HL-60/S4 treated with phorbol 12-myristate 13-acetate at 8.2 ng/mL for 4 days and 3 days (cell line): Measurements from ENCODE around the gene CBX4.

ENCODE experiments used
- in situ Hi-C: fragments of 300-500 bp; cut with MboI; formaldehyde crosslinking; loops from 2 replicates; pipeline ENCODE4 v1.15.0; 2022; ENCODE audit warnings: low sequenced_read_pairs

The CBX4 gene

DNA sequence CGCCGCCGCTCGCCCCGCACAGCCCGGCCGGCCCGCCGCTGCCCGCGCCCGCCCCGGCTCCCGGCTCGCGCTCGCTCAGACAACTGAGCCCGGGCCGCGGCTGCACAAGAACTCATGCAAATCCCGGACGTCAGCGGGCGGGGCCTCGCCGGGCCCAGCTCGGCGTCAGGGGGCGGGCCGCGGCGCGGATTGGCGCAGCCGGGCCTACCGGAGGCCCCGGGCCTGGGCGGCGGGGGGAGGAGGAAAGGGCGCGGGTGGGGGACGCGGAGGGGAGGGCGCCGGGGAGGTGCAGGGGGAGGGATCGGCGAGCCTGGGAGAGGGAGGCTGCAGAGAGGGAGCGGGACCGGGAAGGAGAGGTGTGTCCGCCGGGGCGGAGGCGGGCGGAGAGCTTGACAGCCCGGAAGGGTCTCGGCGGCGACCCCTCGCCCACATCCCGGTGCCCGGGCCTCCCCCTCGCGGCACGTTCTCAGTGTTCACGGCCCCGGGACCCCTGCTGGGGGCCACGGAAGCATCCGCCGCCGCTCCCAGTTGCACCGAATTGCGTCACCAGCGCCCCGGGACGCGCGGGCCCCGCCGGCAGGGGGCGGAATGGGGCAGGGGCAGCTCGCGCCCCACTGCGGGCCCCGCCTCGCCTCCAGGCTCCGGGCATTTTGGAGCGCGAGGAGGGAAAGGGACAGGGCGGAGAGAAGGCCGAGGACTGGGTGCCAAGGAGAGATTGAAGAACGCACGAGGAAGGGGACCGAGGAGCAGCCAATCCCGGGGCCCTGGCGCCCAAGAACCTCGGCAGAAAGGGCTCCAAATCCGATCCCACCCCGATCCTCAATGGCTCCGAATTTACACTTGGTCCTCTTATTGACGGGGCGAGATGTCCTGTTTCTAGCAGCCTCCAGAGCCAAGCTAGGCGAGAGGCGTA, at the start of gene CBX4:
Gene CBX4 (minus strand): TSS at position 85 of the 913 bp plus-strand sequence. CDS start 189 bp downstream, outside the sequence.
- in situ Hi-C loops, result no loop called here

DNA sequence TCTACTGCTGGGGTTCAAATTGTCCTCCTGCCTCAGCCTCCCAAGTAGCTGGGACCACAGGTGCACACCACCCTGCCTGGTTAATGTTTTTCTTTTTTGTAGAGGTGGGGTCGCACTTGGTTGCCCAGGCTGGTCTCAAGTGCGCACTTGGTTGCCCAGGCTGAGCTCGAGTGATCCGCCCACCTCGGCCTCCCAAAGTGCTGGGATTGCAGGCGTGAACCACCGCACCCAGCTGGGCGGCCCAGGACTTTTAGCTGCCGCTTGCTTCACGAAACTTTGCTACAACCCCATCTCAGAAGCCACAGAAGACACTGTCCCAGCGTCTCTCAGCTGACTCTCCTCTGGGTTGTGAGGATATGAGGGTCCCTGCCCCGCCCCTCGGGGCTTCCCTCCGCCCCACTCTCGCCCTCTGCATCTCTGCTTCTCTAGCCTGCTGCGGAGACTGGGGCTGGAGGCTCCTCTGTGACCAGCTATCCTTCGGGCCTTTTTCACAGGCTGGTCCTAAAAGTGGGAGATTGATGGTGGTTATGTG, 48.8 kb upstream of the CBX4 start:
- in situ Hi-C loops, result no loop called here

DNA sequence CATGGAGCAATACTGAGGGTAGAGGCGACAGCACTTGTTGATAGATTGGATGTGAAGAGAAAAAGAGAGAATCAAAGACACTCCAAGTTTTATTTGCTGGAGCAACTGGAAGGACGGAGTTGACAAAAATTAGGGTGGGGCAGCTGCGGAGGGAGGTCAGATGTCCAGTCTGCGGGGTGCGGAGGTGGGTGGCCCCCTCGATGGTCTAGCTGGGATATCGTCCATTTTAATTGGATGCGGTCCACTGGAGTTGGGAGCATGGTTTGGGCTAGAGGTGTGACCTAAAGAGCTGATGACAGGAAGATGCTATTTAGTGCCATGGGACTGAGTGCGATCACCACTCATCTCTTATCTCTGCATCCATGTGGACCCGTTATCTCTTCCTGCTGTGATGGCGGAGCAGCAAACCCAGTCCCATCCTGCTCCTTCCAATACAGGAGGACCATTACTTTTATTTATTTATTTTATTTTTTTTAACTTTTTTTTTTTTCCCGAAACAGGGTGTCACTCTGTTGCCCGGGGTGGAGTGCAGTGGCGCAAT, 48.3 kb upstream of the CBX4 start:
- in situ Hi-C loops, result no loop called here

DNA sequence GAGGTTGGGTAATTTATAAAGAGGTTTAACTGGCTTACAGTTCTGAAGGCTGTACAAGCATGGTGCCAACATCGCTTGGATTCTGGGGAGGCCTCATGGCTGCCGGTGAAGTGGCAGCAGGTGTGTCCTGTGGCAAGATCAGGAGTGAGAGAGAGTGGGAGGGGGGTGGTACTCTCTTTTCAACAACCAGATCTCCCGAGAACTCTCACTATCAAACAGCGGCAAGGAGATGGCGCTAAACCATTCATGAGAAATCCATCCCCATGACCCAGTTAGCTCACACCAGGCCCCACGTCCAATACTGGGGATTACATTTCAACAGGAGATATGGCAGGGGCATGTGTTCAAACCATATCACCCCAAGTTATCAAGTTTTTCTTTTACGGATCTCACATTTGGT, 44.0 kb upstream of the CBX4 start:
- in situ Hi-C loops, result no loop called here

DNA sequence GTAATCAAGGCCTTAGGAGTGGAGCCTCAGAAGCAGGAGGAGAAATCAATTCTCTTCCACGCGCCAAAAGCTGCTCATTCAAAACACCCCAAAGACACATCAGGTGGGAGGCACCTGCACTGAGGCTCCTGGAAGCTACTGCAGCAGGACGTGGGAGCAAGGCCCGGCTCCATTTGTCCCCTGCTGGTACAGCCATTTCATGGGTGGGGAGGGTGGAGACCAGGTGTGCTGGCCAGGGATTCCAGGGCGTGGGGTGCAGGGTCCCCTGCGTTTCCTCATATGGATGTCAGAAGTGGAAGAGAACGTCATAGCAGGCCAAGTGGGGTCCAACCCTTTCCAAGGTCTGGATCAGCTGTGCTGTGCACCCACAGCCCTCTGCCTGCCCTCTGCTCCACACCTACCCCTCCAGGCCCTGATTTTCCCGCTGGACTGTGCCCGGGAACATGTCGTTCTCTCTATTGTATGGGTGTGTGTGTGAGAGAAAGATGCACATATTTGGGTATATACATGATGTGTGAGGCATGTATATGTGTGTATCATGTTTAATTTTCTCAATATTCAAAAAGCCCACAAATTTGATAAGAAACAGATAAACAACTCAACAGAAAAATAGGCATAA, 39.2 kb upstream of the CBX4 start:
- in situ Hi-C loops, result no loop called here

DNA sequence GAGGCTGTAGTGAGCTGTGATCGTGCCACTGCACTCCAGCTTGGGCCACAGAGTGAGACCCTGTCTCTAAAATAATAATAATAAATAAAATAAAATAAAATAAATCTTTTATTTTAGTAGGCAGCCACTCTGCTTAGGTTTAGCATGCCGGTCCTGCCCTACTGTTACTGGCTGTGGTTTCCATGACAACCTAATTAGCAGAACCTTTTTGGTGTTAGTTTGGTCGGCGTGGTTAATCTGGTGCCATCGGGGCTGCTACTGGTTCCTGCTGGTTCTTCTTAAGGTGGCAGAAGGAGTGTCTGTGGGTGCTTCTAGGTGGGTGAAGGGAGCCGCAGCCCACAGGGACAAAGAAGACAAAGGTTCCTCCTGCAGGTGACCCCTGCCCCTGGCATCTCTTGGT, 37.8 kb upstream of the CBX4 start:
- in situ Hi-C loops, result no loop called here

DNA sequence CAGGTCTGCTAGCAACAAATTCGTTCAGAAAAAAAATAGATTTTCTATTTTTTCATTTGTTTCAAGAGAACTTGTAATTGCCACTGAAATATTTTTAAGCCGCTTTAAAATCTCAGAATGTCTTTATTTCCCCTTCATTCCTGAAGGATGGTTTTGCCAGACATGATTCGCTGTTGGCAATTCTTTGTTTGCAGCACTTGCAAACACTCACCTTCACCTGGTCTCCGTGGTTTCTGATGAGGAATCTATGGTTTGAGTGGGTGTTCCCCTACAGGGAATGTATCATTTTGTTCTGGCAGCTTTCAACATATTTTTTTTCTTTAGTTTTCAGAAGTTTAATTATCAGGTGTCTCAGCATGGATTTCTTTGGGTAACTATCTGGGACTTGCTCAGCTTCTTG, 36.3 kb upstream of the CBX4 start:
- in situ Hi-C loops, result no loop called here

DNA sequence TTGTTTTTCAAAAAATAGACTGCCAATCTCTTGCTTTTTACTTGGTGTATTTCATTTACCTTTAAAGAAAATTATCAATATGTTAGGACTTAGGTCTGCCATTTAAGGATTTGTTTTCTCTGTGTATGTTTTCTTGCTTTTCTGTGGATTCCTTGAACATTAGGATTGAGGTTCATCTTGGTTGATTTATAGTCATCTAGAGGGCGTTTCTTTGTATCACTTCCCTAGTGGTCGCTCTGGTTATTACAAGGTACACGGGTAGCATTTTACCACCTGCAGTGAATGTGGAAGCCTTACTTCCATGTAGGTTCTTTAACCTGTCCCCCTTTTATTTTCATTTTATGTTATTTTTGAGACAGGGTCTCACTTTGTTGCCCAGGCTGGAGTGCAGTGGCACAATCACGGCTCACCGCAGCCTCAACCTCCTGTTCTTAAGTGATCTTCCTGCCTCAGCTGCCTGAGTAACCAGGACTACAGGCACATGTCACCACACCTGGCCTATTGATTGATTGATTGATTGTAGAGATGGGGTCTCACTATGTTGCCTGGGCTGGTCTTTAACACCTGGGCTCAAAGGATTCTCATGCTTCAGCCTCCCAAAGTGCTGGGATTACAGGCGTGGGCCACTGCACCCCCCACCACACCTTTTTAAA, 35.2 kb upstream of the CBX4 start:
- in situ Hi-C loops, result no loop called here

DNA sequence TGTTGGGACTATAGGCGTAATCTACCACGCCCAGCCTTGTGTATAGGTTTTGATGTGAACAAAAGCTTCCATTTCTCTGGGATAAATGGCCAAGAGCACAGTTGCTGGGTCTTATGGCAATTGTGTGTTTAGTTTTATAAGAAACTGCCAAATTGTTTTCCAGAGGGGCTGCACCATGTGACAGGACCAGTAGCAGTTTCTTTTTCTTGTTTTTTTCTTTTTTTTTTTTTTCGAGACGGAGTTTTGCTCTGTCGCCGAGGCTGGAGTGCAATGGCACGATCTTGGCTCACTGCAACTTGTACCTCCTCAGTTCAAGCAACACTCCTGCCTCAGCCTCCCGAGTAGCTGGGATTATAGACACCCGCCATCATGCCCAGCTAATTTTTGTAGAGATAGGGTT, 34.3 kb upstream of the CBX4 start:
- in situ Hi-C loops, result no loop called here

DNA sequence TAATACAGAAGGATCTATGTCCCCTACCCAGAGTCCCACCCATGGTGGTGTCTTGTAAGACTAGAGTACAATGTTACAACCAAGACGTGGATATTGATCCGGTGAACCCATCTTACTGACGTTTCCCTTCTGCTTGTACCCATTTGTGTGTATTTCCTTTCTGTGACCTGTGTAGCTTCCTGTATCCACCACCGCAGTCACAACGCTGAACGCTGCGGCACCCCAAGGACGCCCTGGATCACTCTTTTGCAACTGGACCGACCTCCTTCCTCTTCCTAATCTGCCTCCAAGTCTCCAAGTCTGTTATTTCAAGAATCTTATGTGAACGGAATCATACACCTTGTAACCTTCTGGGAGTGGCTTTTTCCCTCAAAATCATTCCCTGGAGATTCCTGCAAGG, 33.5 kb upstream of the CBX4 start:
- in situ Hi-C loops, result no loop called here

DNA sequence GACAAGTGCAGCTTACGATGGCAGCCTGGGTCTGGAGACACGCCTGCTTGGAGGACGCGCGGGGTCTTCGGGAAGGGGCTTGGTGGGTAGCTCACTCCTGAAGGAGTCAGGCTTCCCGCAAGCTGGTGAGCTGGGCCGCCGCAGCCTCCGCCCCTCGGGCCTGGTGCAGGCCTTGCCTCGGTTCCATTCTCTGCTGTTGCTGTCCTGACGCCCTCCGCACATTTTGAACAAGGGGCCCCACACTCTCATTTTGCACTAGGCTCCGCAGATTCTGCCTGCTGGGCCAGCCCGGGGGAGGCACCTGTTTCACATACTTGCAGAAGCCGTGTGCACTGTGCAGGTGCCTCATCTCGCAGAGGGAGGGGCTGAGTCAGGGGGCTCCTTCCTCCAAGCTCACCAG, 31.9 kb upstream of the CBX4 start:
- in situ Hi-C loops, result no loop called here

DNA sequence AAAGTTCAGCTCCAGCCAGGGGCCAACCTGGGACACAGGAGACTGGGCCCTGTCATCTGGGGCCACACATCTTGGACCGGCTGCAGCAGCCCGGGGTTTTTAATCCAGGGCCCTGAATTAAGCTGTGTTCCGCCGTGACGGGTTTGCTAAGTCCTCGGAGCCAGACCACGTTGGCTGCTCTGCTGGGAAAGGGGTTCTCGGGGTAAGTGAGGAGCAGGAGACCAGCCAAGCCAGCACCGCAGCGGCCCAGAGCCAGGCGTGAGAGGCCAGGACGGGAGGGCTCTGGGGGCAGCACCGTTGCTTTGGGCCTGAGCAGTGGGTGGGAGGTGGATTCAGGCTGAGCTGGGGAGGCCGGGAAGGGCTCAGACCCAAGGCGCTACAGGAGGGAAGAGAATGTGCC, 31.3 kb upstream of the CBX4 start:
- in situ Hi-C loops, result no loop called here

DNA sequence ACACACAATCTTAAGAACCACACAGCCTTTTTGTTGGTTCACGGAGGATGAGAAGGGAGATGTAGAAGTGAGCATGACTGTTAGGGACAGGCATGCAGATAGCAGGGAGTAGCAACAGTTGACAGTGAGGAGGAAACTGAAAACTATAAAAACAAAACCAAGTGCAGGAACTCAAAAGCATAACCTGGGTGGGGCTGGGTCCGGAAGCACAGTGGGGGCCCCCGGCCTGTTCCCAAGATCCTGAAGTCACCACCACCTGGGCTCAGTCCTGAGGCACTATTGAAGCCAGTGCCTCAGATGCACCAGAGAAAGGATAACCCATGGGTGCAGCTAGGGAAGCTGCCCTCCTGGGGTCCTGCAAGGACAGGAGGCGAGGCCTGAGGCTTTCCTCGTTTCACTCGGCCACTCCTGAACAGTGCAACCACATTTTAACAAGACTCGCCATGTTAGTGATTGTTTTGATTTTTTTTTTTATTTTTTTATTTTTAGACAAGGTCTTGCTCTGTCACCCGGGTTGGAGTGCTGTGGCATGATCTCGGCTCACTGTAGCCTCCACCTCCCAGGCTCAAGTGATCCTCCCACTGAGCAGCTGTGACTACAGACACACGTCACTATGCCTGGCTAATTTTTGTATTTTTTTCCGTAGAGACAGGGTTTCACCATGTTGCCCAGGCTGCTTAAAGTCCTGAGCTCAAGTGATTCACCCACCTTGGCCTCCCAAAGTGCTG, 27.7 kb upstream of the CBX4 start:
- in situ Hi-C loops, result no loop called here

DNA sequence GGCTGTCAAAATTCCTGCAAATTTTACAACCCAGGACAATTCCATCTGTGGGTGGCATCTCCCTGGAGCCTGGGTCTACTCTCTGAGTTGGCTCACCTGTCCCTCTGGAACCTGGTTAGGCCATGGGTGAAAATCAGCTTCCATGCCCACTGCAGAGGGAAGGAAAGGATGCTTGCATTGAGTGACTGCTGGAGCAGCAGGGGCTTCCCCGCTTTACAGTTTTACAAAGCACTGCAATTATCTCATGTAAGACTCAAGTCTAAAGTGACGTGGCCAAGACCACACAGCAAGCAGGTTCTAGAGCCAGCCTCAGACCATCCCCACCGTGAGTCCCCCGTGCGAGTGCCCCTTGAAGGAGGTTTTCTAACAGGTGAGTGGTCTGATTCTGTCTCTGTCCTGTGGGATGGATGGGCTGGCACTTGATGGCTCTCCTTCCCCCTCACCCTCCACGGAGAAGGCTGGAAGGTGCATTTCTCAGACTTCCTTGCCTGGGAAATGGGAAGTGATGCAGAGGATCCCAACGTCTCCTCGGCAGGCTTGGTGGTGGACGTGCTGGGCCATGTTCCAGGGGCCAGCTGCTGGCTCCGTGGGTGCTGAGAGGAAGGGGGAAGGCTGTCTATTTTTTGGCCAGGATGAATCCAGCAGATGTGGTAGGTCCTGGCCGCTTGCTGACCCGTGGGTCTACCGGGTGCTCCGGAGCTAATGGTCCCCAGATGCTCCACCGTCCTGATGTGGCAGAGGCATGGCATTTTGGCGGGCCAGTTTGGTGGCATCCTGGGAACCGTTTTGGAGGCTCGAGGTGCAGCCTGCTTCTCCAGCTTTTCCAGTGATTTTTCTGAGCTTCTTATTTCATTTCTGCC, 26.3 kb upstream of the CBX4 start:
- in situ Hi-C loops, result no loop called here

DNA sequence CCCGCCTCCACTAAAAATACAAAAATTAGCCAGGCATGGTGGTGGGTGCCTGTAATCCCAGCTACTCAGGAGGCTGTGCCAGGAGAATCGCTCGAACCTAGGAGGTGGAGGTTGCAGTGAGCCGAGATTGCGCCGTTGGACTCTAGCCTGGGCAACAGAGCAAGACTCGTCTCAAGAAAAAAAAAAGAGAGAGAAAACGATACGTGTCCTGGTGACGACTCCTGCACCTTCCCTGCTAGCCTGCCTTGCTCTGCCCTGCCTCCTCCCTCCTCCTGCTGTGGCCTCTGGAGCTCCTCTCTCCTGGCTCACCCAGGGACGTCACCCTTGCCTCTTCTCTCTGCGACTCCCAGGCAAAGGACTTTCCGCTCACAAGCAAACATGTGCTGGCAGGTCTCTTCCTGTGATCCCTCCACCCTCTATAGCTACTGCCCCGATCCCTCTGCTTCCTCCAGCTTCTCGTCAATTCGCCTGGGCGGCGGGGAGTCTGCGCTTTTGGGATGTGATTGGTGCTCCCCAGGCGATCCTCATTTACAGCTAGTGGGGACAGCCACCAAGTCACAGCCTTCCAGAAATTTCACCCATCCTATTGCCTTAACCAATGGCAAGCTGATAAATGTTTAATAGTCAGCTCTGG, 25.5 kb upstream of the CBX4 start:
- in situ Hi-C loops, result no loop called here

DNA sequence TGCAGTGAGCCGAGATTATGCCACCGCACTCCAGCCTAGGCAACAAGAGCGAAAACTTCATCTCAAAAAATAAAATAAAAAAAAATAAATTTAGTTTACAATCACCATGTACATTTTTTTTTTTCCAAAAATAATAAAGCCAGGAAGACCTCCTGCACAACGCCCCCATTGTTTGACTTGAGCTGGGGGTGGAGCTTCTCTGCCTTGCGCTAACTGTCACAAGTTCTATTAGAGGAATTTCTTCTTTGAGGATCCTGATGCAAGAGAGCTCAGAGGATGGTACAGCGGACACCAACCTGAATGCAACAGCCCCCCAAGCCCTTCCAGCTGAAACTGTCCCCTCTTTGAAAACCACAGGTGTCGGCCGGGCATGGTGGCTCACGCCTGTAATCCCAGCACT, 24.9 kb upstream of the CBX4 start:
- in situ Hi-C loops, result no loop called here

DNA sequence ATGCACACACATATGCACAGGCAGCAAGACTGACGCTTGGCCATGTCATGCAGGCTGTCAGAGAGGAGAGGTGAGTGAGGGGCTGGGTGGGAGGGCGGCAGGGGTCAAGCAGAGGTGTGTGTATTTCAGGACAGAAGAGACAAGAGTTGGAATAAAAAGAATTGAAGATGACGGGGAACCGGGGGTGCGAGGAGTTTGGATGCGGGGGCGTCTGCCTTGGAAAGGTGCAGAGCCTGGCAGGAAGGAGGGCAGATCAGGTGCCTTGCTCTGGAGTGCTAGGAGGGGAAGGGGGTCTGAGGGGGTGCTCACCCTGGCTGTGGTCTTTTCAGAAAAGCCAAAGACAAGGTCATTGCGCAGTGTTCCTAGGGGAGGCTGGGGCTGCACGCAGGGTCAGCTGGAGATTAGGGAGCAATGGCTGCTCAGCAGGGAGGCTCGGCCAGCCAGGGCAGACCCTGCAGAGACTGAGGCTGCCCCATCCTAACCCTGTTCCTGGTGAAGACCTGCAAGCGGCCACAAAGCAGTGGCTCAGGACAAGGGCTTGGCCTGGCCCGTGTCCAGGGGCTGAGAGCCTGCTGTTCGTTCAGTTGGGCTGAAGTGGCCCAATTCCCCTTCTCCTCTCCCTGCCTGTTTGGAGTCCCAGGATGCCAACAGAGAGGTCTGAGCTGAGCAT, 23.7 kb upstream of the CBX4 start:
- in situ Hi-C loops, result no loop called here

DNA sequence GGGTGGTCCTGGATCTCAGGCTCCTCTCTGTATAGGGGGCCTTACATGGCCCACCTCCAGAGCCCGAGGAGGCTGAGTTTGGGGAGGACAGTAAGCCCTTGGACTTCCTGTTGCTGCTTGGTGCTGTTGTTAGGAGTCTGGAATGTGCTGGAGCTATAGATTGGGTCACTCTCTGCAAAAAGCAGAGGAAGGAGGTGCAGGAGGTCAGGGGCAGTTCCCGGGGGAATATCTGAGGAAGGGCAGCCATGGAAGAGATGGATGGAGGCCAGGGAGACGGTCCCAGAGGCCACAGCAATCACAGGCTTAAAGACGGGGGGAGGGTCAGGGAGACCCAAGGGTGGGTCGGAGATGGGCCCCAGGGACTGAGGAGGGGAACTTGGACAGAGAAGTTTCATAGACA, 23.0 kb upstream of the CBX4 start:
- in situ Hi-C loops, result no loop called here
